ENCODE measurements around the gene BAD.
A peak's percentile ranks its signal among the peaks of the same experiment; 100 is the strongest.

BAD gene

DNA sequence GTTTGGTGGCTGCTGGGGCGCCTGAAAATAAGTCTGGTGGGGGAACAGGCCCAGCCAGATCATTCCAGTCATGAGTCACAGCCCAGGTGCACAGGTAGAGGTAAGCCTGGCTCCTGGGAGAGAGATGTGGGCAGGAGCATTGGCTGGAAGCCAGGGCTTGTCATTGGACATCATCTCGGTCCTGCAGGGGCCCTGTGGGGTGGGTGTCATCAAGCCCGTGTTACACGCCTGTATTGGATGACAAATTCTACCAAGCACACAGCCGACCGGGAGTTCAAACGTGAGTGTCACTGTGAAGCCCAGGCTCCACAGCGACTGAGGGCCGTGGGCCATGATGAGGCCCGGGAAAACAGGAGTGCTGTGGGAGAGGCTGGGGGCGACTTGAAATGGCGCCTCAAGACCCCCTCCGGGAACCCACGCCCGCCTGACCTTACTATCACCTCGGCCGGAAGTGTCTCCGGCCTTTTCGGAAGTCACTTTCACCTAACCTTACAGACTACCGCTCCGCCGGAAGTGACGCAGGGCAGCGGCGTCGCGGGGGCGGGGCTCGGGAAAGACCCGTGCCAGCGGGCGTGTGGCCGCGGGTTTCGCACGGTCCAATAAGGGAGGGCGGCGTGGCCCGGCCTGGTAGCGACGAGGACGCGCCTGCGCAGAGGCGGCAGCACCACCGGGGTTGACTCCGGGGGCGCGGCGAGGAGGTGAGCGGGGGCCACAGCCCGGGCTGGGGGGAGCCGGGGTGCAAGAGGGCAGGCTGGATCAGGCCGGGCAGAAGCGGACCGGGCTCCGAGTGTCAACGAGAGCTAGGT, 43.8 kb downstream of the BAD start, which contains the start of gene FKBP2:
FKBP2 (plus strand) TSS at position 661 of the 806 bp plus-strand sequence. CDS start 1,293 bp downstream, outside the sequence.
- no peaks in the 10 kb centered on the region for H3K9me3 Mint-ChIP-seq
- H3K27ac Mint-ChIP-seq: peak within 1 kb of the TSS; percentile 99
- H3K36me3 Mint-ChIP-seq (ENCODE audit: low read depth): peaks cover 85% of the 10 kb centered on the region
- H3K4me1 Mint-ChIP-seq (ENCODE audit: low read depth): peaks cover 83% of the 10 kb centered on the region
- peak within 1 kb of the TSS; percentile 83 for H3K4me3 Mint-ChIP-seq
- intact Hi-C loops (cut with micrococcal nuclease): loop anchor here (1.0 to 2.0 kb wide), 3 partner anchors 14 to 65 kb away; partner anchors contain the start of genes ESRRA, NUDT22 and TRPT1
- H3K27me3 Mint-ChIP-seq: no peaks in the 10 kb centered on the region

DNA sequence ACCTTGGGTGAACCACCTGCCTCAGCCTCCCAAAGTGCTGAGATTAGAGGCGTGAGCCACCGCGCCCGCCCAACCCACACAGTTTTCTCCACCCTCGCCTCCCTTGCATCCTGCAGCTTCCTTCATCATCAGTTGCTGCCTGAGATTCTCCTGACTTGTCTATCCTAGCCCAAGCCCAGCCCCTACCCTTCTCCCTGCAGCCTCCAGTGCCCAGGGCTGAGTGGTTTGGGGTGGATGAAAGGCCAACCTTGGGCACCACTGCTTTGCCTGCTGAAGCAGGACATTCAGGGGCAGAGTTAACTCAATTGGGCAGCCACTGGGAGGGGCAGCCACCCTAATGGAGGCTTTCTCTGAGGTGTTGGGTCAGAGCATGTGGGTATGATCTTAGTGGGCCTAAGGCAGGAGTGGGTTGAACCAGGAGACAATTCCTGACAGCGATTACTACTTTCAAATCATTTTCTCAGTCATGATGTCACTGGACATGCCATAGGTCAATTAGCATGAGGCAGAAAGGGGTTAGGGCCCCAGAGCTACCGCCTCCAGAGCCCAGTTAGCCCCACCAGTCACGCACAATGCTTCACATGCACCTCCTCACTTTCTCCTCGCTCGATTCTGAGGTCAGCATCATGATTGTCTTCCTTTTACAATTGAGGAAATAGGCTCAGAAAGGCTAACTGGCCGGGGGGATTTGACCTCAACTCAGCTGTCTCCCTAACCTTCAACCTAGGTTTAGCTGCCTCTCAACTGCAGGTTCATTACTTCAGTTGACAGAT, 44.6 kb downstream of the BAD start:
- H3K4me1 Mint-ChIP-seq (ENCODE audit: low read depth): peaks cover 83% of the 10 kb centered on the region
- no peaks in the 10 kb centered on the region for H3K9me3 Mint-ChIP-seq
- H3K4me3 Mint-ChIP-seq: peak overlapping the region; percentile 83
- peaks cover 86% of the 10 kb centered on the region for H3K36me3 Mint-ChIP-seq (ENCODE audit: low read depth)
- peak overlapping the region; percentile 99 for H3K27ac Mint-ChIP-seq
- no peaks in the 10 kb centered on the region for H3K27me3 Mint-ChIP-seq
- intact Hi-C loops (cut with micrococcal nuclease): loop anchor here (1.0 to 2.0 kb wide), 3 partner anchors 14 to 65 kb away; partner anchors contain the start of genes ESRRA, NUDT22 and TRPT1

DNA sequence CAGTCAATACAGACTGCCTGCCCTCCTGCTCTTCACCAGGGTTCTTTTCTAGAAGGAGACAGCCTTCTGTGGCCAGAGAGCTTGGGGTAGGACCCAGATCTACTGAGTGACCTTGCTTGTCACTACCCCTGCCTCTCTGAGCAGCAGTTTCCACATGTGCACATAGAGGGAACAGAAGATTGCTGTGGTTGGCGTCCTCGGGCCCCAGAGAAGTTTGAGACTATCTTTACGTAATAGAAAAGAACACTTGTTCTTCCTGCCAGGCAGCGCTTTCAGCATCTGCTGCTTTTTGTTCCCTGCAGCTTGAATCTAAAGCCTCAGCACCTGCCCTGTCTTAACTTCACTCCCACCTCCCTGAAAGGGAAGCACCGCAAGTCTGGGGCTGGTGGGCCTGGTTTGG, 45.5 kb downstream of the BAD start:
- no peaks in the 10 kb centered on the region for H3K27me3 Mint-ChIP-seq
- intact Hi-C loops (cut with micrococcal nuclease): no loop called here
- no peaks in the 10 kb centered on the region for H3K9me3 Mint-ChIP-seq
- H3K4me3 Mint-ChIP-seq: peak overlapping the region; percentile 20
- peaks cover 81% of the 10 kb centered on the region for H3K4me1 Mint-ChIP-seq (ENCODE audit: low read depth)
- peaks cover 78% of the 10 kb centered on the region for H3K36me3 Mint-ChIP-seq (ENCODE audit: low read depth)
- H3K27ac Mint-ChIP-seq: peak overlapping the region; percentile 99

DNA sequence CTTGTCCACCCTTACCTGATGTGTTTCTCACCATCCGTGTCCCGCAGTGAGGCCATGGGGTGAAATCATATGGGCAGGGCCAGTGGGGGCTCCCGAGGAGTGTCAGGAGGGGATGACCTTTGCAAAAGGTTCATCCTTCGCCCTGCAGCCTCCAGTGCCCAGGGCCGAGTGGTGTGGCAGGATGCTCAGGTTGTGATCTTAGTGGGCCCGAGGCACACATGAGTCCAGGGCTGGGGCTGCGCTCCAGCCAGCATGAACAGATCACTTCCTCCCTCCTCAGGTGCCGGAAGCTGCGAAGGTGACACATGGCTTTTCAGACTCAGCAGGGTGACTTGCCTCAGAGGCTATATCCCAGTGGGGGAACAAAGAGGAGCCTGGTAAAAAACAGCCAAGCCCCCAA, 46.4 kb downstream of the BAD start:
- Mint-ChIP-seq H3K27me3 (no peaks in the 10 kb centered on the region), H3K27ac (peak overlapping the region; percentile 99), H3K4me3 (no peak overlapping the region), H3K36me3 (ENCODE audit: low read depth) (peaks cover 69% of the 10 kb centered on the region), H3K9me3 (no peaks in the 10 kb centered on the region), H3K4me1 (ENCODE audit: low read depth) (peaks cover 79% of the 10 kb centered on the region)
- intact Hi-C loops (cut with micrococcal nuclease): no loop called here

DNA sequence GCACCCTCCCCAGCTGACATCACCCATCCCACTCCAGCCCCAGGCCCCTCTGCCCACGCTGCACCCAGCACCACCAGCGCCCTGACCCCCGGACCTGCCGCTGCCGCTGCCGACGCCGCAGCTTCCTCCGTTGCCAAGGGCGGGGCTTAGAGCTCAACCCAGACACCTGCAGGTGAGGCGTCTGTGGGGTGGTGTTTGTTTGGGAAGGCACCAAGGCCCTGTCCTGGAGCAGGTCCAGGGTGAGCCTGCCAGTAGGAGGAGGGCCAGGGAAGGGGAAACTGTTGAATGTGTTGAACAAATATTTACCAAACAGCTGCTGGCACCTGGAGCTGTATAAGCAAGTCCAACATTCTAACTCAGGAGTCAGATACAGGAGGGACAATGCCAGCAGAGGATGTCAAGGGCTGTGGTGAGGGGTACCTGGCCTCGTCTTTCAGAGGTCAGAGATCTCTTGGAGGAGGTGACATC, 46.9 kb downstream of the BAD start:
- intact Hi-C loops (cut with micrococcal nuclease): no loop called here
- no peaks in the 10 kb centered on the region for H3K27me3 Mint-ChIP-seq
- peak overlapping the region; percentile 99 for H3K27ac Mint-ChIP-seq
- no peaks in the 10 kb centered on the region for H3K9me3 Mint-ChIP-seq
- peaks cover 67% of the 10 kb centered on the region for H3K36me3 Mint-ChIP-seq (ENCODE audit: low read depth)
- peaks cover 78% of the 10 kb centered on the region for H3K4me1 Mint-ChIP-seq (ENCODE audit: low read depth)
- peak overlapping the region; percentile 17 for H3K4me3 Mint-ChIP-seq

DNA sequence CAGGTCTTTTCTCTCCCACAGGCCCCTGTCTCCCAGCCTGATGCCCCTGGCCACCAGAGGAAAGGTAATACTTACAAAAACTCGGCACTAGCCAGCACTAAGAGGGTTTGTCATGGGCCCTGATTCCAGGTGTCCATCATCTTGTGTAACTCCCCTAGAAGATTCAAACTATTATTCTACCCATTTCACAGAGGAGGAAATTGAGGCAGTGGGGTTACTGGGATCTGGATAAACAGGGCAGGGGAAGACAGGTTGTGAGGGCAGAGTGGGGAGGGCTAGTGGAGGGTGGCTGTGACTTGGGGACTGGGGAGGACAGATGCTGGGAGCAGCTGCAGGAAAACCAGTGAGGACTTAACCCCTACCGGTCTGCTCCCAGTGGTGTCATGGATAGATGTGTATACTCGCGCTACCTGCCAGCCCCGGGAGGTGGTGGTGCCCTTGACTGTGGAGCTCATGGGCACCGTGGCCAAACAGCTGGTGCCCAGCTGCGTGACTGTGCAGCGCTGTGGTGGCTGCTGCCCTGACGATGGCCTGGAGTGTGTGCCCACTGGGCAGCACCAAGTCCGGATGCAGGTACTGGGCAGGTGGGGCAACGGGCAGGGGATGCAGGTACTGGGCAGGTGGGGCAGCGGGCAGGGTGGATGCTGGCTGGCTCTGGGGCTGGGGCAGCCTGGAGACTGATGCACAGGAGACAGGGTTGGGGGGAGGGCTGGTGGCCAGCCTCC, 48.9 kb downstream of the BAD start:
- H3K4me1 Mint-ChIP-seq (ENCODE audit: low read depth): peaks cover 87% of the 10 kb centered on the region
- peak overlapping the region; percentile 57 for H3K27ac Mint-ChIP-seq
- H3K4me3 Mint-ChIP-seq: peak overlapping the region; percentile 88
- H3K9me3 Mint-ChIP-seq: no peaks in the 10 kb centered on the region
- peaks cover 66% of the 10 kb centered on the region for H3K36me3 Mint-ChIP-seq (ENCODE audit: low read depth)
- no peaks in the 10 kb centered on the region for H3K27me3 Mint-ChIP-seq
- intact Hi-C loops (cut with micrococcal nuclease): no loop called here

DNA sequence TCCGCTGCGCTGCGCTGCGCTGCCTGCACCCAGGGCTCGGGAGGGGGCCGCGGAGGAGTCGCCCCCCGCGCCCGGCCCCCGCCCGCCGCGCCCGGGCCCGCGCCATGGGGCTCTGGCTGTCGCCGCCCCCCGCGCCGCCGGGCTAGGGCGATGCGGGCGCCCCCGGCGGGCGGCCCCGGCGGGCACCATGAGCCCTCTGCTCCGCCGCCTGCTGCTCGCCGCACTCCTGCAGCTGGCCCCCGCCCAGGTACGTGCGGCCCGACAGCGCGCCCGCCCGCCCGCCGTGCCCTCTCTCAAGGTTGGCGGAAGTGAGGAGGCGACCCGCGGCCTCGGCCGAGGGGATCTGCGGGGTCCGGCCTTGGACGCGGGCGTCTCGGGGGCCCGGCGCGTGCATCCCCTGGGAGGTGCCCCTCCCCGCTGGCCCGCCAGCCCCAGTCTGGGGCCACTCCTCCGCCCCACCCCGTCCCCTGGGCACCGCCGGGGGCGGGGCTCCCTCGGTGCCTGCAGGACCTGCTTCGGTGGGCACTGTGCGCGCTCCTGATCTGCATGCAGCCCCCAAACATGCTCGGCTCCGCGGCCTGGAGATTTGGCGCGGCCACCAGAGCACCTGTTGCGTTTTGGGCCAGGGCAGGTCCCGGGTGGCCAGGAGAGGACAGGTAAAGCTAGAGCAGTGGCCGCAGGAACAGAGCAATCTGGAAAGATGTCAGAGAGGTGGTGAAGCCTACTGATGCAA, 49.7 kb downstream of the BAD start:
- H3K4me1 Mint-ChIP-seq (ENCODE audit: low read depth): peaks cover 84% of the 10 kb centered on the region
- intact Hi-C loops (cut with micrococcal nuclease): no loop called here
- H3K27ac Mint-ChIP-seq: peak overlapping the region; percentile 57
- H3K27me3 Mint-ChIP-seq: no peaks in the 10 kb centered on the region
- H3K36me3 Mint-ChIP-seq (ENCODE audit: low read depth): peaks cover 71% of the 10 kb centered on the region
- H3K4me3 Mint-ChIP-seq: peak overlapping the region; percentile 88
- H3K9me3 Mint-ChIP-seq: no peaks in the 10 kb centered on the region

DNA sequence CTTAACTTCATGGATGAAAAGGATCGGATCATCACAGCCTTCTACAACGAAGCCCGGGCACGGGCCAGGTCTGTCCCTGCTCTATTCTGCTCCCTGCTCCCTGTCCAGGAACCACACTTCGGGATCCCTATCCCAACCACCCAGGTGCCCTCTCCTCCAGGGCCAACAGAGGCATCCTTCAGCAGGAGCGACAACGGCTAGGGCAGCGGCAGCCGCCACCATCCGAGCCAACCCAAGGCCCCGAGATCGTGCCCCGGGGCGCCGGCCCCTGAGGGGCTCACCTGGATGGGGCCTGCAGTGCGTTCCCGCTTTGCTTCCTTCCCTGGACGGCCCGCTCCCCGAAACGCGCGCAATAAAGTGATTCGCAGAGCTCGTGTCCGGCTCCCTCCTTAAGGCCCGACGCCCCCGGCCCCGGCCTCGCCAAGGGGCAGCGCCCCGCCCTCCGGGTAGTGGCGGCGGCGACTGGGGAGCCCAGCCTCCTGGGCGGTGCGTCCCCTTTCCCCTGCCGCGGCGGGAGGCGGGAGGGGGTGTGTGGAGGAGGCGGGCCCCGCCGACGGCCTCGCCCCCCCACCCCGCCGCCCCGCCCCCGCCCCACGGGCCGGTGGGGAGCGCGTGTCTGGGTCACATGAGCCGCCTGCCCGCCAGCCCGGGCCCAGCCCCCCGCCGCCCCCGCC, 50.4 kb downstream of the BAD start, which contains the start of gene VEGFB:
VEGFB (plus strand) TSS at position 672 of the 674 bp plus-strand sequence. CDS start 250 bp downstream, outside the sequence.
- H3K9me3 Mint-ChIP-seq: no peaks in the 10 kb centered on the region
- H3K4me1 Mint-ChIP-seq (ENCODE audit: low read depth): peaks cover 84% of the 10 kb centered on the region
- peaks cover 72% of the 10 kb centered on the region for H3K36me3 Mint-ChIP-seq (ENCODE audit: low read depth)
- no peaks in the 10 kb centered on the region for H3K27me3 Mint-ChIP-seq
- H3K27ac Mint-ChIP-seq: peak within 1 kb of the TSS; percentile 57
- peak within 1 kb of the TSS; percentile 88 for H3K4me3 Mint-ChIP-seq
- intact Hi-C loops (cut with micrococcal nuclease): no loop called here

DNA sequence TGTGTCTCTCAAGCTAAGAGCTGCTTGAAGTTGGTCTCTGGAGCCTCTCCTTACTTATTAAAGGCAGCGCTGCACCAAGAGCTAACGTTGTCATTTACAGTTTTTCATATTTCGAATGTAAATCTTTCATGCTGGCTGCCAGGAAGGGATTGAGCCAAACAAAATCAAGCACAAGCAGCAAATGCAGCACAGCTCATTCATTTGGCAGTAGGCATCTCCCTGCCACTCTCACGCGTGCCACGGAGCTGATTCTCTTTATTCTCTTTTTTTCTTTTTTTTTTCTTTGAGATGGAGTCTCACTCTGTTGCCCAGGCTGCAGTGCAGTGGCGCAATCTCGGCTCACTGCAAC, 51.5 kb downstream of the BAD start:
- H3K27me3 Mint-ChIP-seq: no peaks in the 10 kb centered on the region
- H3K4me3 Mint-ChIP-seq: no peak overlapping the region
- intact Hi-C loops (cut with micrococcal nuclease): no loop called here
- peaks cover 64% of the 10 kb centered on the region for H3K36me3 Mint-ChIP-seq (ENCODE audit: low read depth)
- H3K9me3 Mint-ChIP-seq: no peaks in the 10 kb centered on the region
- H3K27ac Mint-ChIP-seq: no peak overlapping the region
- peaks cover 84% of the 10 kb centered on the region for H3K4me1 Mint-ChIP-seq (ENCODE audit: low read depth)

DNA sequence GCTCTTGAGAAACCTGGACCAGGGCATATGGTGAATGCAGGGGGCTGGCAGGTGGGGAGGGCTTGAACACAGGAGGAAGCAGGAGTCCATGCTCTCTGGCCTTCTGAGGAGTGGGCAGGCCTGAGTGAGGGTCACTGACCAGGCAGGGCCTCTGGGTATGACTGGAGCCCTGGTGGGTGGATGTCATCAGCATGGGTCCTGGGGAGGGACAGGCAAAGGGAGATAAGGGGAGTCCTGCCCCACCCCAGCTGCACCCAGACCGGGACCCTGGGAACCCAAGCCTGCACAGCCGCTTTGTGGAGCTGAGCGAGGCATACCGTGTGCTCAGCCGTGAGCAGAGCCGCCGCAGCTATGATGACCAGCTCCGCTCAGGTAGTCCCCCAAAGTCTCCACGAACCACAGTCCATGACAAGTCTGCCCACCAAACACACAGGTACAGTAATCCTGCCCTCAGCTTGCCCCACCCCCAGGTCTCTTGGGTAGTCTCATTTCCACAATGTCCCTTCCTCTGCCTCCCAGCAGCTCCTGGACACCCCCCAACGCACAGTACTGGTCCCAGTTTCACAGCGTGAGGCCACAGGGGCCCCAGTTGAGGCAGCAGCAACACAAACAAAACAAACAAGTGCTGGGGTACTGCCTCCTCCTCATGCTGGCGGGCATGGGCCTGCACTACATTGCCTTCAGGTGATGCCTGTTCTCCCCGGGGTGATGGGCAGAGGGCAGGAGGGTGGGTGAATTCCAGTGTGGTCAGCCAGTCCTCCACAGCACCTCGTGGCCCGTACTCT, 52.1 kb downstream of the BAD start:
- intact Hi-C loops (cut with micrococcal nuclease): no loop called here
- peak overlapping the region; percentile 92 for H3K27ac Mint-ChIP-seq
- peaks cover 59% of the 10 kb centered on the region for H3K36me3 Mint-ChIP-seq (ENCODE audit: low read depth)
- H3K4me3 Mint-ChIP-seq: no peak overlapping the region
- no peaks in the 10 kb centered on the region for H3K9me3 Mint-ChIP-seq
- H3K27me3 Mint-ChIP-seq: no peaks in the 10 kb centered on the region
- peaks cover 84% of the 10 kb centered on the region for H3K4me1 Mint-ChIP-seq (ENCODE audit: low read depth)

DNA sequence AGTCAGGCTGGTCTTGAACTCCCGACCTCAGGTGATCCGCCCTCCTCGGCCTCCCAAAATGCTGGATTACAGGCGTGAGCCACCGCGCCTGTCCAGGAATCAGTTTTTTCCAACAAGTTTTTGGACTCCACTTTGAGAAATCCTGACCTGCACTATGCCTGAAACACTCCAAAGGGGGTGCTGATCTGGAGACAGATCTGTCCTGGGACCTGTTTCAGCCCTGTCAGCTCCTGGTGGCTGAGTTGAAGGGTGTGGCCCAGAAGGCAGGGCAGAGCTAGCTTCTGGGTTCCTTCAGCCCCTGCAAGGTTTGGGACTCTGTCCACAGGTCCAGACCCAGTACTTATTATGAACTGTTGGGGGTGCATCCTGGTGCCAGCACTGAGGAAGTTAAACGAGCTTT, 52.9 kb downstream of the BAD start:
- H3K4me1 Mint-ChIP-seq (ENCODE audit: low read depth): peaks cover 84% of the 10 kb centered on the region
- H3K27me3 Mint-ChIP-seq: no peaks in the 10 kb centered on the region
- intact Hi-C loops (cut with micrococcal nuclease): loop anchor here (2.0 kb wide), 1 partner anchor 15 kb away; the partner anchor contains the start of gene PPP1R14B

DNA sequence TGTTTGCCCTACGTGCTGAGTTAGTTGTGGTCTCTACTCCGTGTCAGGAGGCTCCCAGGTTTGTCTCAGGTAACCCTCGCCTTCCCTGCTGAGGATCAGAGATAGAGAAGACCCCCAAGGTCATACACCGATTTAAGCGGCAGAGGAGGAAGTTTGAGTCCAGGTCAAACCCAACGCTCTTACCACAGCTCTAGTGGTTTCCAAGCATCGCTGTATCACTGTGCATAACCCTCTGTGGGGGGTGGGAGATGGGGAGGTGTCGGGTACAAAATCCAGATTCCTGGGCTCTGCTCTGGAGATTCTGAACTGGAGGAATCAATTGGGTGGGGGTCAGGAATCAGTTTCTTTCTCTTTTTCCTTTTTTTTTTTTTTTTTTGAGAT, 53.5 kb downstream of the BAD start:
- peaks cover 80% of the 10 kb centered on the region for H3K4me1 Mint-ChIP-seq (ENCODE audit: low read depth)
- no peaks in the 10 kb centered on the region for H3K9me3 Mint-ChIP-seq
- intact Hi-C loops (cut with micrococcal nuclease): loop anchor here (2.0 kb wide), 1 partner anchor 16 kb away; the partner anchor contains the start of gene PPP1R14B
- peak overlapping the region; percentile 93 for H3K4me3 Mint-ChIP-seq
- H3K27ac Mint-ChIP-seq: peak overlapping the region; percentile 92
- H3K27me3 Mint-ChIP-seq: no peaks in the 10 kb centered on the region
- peaks cover 45% of the 10 kb centered on the region for H3K36me3 Mint-ChIP-seq (ENCODE audit: low read depth)

More for the DNA sequence above, 52.9 kb downstream of the BAD start:
- H3K9me3 Mint-ChIP-seq: no peaks in the 10 kb centered on the region
- peaks cover 50% of the 10 kb centered on the region for H3K36me3 Mint-ChIP-seq (ENCODE audit: low read depth)
- peak overlapping the region; percentile 93 for H3K4me3 Mint-ChIP-seq
- peak overlapping the region; percentile 92 for H3K27ac Mint-ChIP-seq
